Suppressor macrophage treated with lipopolysaccharide for 4 hours (primary cell): Measurements from ENCODE around the gene TOR1AIP2.

Experiments
- DNase-seq: peaks from one replicate; pipeline ENCODE4 v3.0.0-alpha.2; 2020

Gene TOR1AIP2

GRCh38 chr1:179877586-179878265 lies at the start of gene TOR1AIP2:
Gene TOR1AIP2 (minus strand): TSS chr1:179877803. CDS start chr1:179852665, 25,138 bp downstream.
- peak; percentile 89 for DNase-seq

DNA sequence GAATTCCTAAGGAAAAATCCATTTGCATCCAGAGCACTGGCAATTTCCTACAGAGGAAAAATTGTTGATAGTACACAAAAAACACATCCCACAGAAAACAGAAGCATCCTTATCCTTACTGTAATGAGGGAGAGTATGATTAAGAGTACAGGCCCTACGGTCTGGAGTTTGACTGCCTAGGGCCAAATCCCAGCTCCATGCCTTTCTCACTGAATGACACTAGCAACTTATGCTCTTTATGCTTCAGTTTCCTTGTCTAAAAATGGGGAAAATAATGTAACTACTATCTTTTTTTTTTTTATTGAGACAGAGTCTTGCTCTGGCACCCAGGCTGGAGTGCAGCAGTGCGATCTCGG lies 49.2 kb upstream of the TOR1AIP2 start:
- no peak for DNase-seq

GRCh38 chr1:179925922-179926849 lies 48.6 kb upstream of the TOR1AIP2 start:
- DNase-seq: peak; percentile 29

DNA sequence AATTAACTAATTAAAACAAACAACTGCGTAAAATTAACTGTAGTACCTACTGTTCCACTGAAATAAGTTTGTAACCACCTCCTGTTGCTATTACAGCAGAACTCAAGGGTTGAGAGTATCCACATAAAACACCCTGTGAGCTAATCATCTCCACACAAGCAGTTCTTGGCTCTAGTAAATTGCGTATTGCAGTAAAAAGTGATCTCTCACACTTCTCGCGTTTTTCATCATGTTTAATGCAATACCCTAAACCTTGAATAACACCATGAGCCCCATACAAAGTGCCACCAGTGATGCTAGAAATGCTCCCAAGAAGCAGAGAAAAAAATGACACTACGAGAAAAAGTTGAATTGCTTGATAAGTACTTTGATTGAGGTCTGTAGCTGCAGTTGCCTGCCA lies 47.7 kb upstream of the TOR1AIP2 start:
- DNase-seq: no peak

GRCh38 chr1:179924268-179924667 lies 46.7 kb upstream of the TOR1AIP2 start:
- DNase-seq: no peak

GRCh38 chr1:179923029-179923428 lies 45.4 kb upstream of the TOR1AIP2 start:
- DNase-seq: peak; percentile 35

DNA sequence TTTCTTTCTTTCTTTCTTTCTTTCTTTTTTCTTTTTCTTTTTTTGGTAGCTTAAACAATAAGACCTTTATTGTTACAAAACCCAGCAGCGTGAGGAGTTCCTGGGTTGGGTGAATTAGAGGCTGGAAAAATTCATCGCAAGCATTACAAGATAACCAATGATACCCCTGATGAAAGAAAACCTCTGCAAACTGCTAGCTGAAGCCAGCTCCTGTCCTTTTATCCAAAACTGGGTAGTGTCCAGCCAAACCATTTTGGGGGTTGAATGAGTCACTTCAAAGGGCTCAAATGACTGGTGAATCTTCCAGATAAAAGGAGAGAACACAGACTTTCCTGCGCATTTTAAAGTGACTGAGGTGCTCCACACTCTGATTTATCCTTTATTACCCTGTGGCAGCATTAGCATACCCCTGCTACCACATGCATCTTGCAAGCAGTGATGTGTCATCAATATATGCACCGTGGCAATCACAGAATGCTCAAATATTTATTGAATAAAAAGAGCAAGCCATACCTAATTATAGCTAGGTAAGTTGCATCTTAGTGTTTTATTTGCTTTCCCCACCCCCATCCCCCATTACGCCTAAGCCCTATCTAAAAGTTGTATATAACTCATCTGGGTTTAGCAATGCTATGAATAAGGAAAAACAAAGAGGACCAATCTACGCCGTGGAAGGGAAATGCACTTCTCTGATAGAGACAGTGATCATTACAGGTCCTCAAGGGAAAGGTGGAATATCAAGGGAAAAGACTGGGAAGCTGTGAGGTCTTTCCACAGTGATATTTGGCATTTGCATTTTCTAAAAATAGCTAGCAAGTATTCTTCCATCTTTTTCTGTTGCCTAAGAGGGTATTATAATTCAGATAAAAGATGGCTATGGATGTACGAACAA lies 44.6 kb upstream of the TOR1AIP2 start:
- DNase-seq: no peak

DNA sequence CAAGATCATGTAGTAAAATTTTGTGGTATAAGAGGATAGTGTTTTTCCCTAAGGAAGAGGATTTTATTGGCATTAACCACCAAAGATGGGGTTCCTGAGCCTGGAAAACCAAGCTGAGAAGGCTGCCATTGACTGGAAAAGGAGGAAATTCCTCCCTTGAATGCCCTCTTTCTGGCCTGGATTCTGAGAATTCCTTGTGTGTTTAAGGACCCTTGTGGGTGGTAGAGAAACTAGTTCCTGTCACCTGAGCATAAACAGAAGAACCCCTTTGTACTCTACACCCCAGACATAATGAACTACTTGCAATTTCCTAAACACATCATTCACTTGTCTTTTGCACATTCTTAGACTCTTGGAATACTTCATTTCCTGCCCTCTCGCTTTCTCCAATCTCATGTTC lies 43.9 kb upstream of the TOR1AIP2 start:
- DNase-seq: no peak

GRCh38 chr1:179917601-179918429 lies 40.2 kb upstream of the TOR1AIP2 start:
- DNase-seq: no peak

- no peak for DNase-seq
These were observed 34.2 kb upstream of the TOR1AIP2 start for GRCh38 chr1:179911812-179912211.

DNA sequence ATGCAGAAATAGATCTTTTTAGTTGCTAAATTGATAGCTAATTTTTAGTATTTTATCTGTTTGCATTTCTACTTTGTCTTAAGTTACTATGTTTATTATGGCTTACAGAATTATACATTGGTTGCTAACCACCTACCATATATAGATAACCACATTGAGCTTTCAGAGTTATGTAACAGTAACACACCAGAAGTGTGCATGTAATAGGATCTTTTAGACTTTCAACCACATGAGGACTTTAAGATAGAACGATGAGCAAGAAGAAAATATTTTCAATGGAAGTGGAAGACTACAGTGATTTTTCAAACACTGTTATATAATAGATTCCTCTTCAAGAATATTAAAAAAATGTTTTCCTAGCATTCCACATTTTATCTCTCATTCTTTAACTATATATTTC lies 33.3 kb upstream of the TOR1AIP2 start:
- no peak for DNase-seq

- DNase-seq: no peak
These were observed 12.0 kb upstream of the TOR1AIP2 start for GRCh38 chr1:179889589-179889988.

GRCh38 chr1:179888071-179888470 lies 10.5 kb upstream of the TOR1AIP2 start:
- peak; percentile 20 for DNase-seq

DNA sequence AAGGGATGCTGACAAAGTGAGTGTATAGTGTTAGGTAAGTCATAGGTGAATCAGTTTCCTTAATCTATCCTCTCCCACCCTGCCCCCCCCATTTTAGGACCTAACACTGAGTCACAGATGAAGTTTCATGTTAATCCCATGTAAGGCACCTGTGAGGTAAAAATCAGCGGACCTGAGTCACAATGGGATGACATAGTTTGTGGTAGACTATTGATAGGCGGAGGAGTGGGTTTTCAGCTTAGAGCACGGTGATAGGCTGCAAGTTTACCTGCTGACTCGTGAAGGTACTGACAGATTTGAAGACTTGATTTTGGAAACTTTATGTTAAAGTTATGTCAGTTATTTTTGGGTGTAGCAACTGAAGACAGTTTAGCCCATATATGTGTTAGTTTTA lies 6.1 kb upstream of the TOR1AIP2 start:
- DNase-seq: no peak

DNA sequence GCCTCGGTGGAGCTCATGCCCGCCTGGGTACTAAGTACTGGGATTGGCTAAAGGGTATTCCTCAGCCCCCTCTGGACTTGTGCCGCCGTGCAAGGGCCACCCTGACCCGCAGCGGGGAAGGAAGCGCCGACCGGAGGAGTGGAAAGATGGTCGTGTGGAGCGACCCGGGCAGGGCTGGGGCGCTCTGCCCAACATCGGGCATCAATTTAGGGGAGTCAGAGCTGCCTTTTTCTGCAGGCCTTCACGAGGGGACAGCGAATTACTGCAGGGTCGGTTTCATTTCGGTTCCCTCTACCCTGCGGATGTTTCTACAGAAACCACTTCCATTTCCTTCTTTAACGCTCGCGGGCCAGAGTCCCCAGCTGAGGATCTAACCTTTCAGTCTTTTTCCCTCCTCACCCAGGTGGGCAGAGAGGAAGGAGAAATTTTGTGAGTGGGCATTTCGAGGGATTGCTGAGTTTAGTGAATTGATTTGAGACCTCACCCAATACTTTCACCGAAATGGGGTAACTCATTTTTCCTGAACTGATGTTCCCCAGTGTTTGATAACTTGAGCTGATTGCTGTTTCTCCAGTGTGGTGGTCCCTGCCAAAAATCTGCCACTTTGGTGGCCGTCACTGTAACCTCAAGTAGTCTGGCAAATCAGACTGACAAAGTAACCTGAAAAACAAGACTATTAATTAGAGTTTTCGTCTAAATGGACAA lies 5.6 kb upstream of the TOR1AIP2 start:
- peak; percentile 57 for DNase-seq

DNA sequence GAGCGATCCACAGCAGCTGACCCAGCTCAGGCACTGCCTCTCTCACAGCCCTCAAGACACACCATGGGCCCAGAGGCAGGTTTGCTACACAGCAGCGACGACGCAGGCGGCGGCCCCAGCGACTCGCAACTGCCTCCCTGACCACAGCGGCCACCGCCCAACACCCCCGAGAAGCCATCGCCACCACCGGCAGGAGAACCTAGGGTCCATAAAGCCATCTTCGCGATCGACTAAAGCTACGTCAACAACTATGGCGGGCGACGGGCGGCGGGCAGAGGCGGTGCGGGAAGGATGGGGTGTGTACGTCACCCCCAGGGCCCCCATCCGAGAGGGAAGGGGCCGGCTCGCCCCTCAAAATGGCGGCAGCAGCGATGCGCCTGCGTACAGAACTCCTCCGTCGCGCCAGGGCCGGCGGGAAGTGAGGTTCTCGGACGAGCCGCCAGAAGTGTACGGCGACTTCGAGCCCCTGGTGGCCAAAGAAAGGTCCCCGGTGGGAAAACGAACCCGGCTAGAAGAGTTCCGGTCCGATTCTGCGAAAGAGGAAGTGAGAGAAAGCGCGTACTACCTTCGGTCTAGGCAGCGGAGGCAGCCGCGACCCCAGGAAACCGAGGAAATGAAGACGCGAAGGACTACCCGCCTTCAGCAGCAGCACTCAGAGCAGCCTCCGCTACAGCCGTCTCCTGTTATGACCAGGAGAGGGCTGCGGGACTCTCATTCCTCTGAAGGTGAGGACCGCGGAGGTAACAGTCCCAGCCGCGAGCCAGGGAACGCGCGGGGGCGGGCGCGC lies 4.8 kb upstream of the TOR1AIP2 start, which contains the start of gene TOR1AIP1:
Gene TOR1AIP1, plus strand, starts transcription at position 33 of the 787 bp plus-strand sequence. Its CDS starts 218 bp downstream, at position 251.
- DNase-seq: peak; percentile 99

- DNase-seq: peak; percentile 86
These were observed 4.1 kb upstream of the TOR1AIP2 start for GRCh38 chr1:179881642-179882252.

DNA sequence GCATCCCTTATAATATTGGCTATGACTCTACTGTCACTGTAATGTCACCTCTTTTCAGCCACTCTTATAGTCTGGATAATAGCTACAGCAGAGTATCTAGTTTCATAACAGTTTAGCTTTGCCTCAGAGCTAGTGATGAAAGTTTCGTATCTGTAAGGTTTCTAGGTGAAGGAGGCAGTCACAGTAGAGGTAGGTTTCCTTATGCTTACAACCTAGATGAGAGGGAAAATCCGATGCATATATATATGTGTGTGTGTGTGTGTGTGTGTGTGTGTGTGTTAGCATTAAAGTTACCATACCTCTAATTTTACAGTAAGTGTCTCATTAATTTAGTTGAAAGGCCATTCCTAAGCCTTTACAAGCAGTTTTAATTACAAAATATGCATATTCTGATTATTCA lies 2.2 kb upstream of the TOR1AIP2 start:
- DNase-seq: no peak

DNA sequence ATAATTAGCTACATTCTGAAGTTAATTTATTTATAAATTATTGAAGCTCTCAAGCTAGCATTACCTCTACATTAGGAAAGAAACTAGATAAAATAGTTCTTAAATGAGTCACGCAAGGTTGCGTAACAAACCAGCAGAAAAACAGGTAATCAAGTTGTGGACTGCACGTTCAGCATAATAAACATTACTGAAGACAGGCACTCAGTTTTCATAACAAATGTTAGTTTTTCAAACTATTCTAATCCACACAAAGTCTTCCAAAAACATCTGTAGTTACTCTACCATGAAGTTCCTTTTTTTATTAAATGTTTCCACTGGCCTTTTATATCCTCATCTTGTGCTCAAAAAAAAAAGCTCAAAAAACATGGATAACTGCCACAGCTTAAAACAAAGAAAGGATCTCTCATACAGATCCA lies 1.3 kb downstream of the TOR1AIP2 start:
- peak; percentile 35 for DNase-seq
